ENCODE data around the gene ENTHD1.

Gene ENTHD1

GRCh38 chr22:39914584-39914983, 21.0 kb upstream of the ENTHD1 start:
- no peak overlapping the region for H2AFZ ChIP-seq (ENCODE audit: low read depth, low read length)
- no peaks in the 10 kb centered on the region for H3K9me3 ChIP-seq (ENCODE audit: insufficient read depth, low read length)
- H3K27me3 ChIP-seq (ENCODE audit: low read depth, low read length): peaks cover 51% of the 10 kb centered on the region
- no peak overlapping the region for H3K9ac ChIP-seq (ENCODE audit: low read length)
- no peak overlapping the region for H3K4me3 ChIP-seq (ENCODE audit: low read length)
- H3K4me2 ChIP-seq (ENCODE audit: low read length): no peak overlapping the region
- no peaks in the 10 kb centered on the region for H3K79me2 ChIP-seq (ENCODE audit: low read length)
- TF ChIP-seq EZH2phosphoT487 (IDR thresholded peaks at IDR 0.05; ENCODE audit: low read depth) (no peak), CTCF (IDR thresholded peaks at IDR 0.05; ENCODE audit: low read depth, low read length) (no peak)
- no peaks in the 10 kb centered on the region for H3K4me1 ChIP-seq (ENCODE audit: low read length)
- H3K27ac ChIP-seq (ENCODE audit: low read length): no peak overlapping the region
- no peaks in the 10 kb centered on the region for H3K36me3 ChIP-seq (replicated peaks; ENCODE audit: low read depth, low read length)
- no peaks in the 10 kb centered on the region for H4K20me1 ChIP-seq (ENCODE audit: insufficient read depth, low read length)

- Histone ChIP-seq H3K4me2 (ENCODE audit: low read length) (no peak overlapping the region), H3K9ac (ENCODE audit: low read length) (no peak overlapping the region), H3K4me3 (ENCODE audit: low read length) (no peak overlapping the region), H3K36me3 (replicated peaks; ENCODE audit: low read depth, low read length) (no peaks in the 10 kb centered on the region), H3K4me1 (ENCODE audit: low read length) (no peaks in the 10 kb centered on the region), H3K79me2 (ENCODE audit: low read length) (no peaks in the 10 kb centered on the region), H2AFZ (ENCODE audit: low read depth, low read length) (no peak overlapping the region), H3K27me3 (ENCODE audit: low read depth, low read length) (peaks cover 53% of the 10 kb centered on the region), H3K9me3 (ENCODE audit: insufficient read depth, low read length) (no peaks in the 10 kb centered on the region), H3K27ac (ENCODE audit: low read length) (no peak overlapping the region), H4K20me1 (ENCODE audit: insufficient read depth, low read length) (no peaks in the 10 kb centered on the region)
- TF ChIP-seq CTCF (IDR thresholded peaks at IDR 0.05; ENCODE audit: low read depth, low read length) (no peak), EZH2phosphoT487 (IDR thresholded peaks at IDR 0.05; ENCODE audit: low read depth) (no peak)
These were observed 20.3 kb upstream of the ENTHD1 start for GRCh38 chr22:39913886-39914285.

GRCh38 chr22:39913321-39913720, 19.8 kb upstream of the ENTHD1 start:
- Histone ChIP-seq H4K20me1 (ENCODE audit: insufficient read depth, low read length) (no peaks in the 10 kb centered on the region), H3K27ac (ENCODE audit: low read length) (no peak overlapping the region), H3K4me1 (ENCODE audit: low read length) (no peaks in the 10 kb centered on the region), H3K9ac (ENCODE audit: low read length) (no peak overlapping the region), H3K9me3 (ENCODE audit: insufficient read depth, low read length) (no peaks in the 10 kb centered on the region), H3K36me3 (replicated peaks; ENCODE audit: low read depth, low read length) (no peaks in the 10 kb centered on the region), H3K79me2 (ENCODE audit: low read length) (no peaks in the 10 kb centered on the region), H3K27me3 (ENCODE audit: low read depth, low read length) (peaks cover 55% of the 10 kb centered on the region), H2AFZ (ENCODE audit: low read depth, low read length) (no peak overlapping the region), H3K4me3 (ENCODE audit: low read length) (no peak overlapping the region), H3K4me2 (ENCODE audit: low read length) (no peak overlapping the region)
- TF ChIP-seq CTCF (IDR thresholded peaks at IDR 0.05; ENCODE audit: low read depth, low read length) (no peak), EZH2phosphoT487 (IDR thresholded peaks at IDR 0.05; ENCODE audit: low read depth) (no peak)

GRCh38 chr22:39910876-39911613, 17.5 kb upstream of the ENTHD1 start:
- Histone ChIP-seq H3K4me1 (ENCODE audit: low read length) (no peaks in the 10 kb centered on the region), H4K20me1 (ENCODE audit: insufficient read depth, low read length) (no peaks in the 10 kb centered on the region), H3K9me3 (ENCODE audit: insufficient read depth, low read length) (no peaks in the 10 kb centered on the region), H3K9ac (ENCODE audit: low read length) (no peak overlapping the region), H3K79me2 (ENCODE audit: low read length) (no peaks in the 10 kb centered on the region), H3K4me2 (ENCODE audit: low read length) (no peak overlapping the region), H3K4me3 (ENCODE audit: low read length) (no peak overlapping the region), H3K27ac (ENCODE audit: low read length) (no peak overlapping the region), H3K36me3 (replicated peaks; ENCODE audit: low read depth, low read length) (no peaks in the 10 kb centered on the region), H3K27me3 (ENCODE audit: low read depth, low read length) (peaks cover 57% of the 10 kb centered on the region), H2AFZ (ENCODE audit: low read depth, low read length) (no peak overlapping the region)
- no peak for TF ChIP-seq CTCF (IDR thresholded peaks at IDR 0.05; ENCODE audit: low read depth, low read length)
- no peak for TF ChIP-seq EZH2phosphoT487 (IDR thresholded peaks at IDR 0.05; ENCODE audit: low read depth)

Measured in OCI-LY3 (cell line).